ENCODE results near the gene SHISA9.

DNA sequence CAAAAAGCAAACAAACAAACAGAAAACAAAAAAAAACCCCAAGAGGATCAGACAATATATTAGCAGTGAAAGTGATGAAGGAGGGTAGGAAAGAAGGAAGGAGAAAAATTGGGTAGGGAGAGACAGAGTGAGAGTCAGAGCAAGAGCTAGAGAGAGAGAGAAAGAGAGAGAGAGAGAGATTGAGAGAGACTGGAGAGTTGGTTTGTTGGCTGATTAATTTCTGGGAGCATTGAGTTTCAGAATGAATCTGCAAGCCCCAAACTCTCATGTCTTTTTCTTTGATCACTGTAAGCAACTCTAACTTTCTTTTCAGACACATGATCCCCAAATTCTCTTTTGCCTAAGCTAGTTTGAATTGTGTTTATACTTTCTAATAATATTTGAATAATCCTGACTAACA, 388.1 kb downstream of the SHISA9 start:
- no peak for TF ChIP-seq CTCF (IDR thresholded peaks at IDR 0.05; ENCODE audit: insufficient read depth, low read length)
- no peak for TF ChIP-seq POLR2AphosphoS5 (IDR thresholded peaks at IDR 0.05; ENCODE audit: low read depth)
- TF ChIP-seq REST (IDR thresholded peaks at IDR 0.05; ENCODE audit: insufficient replicate concordance, low read depth): no peak

All from HL-60 (cell line).